Transverse colon (tissue), 4 donors: ENCODE data around the gene INKA2. TPM values are rescaled to one million over a fixed set of nuclear protein-coding genes. Genes with fewer than 3 reads are reported as not detected.

Source experiments
- DNase-seq: peaks from one replicate; pipeline ENCODE4 v3.0.0-alpha.2; 2019
- H3K27ac ChIP-seq, 4 donors: fragments of 200-600 bp; sonication (generic); 2 replicates each; pipeline ENCODE4 v1.5.1; 2016 to 2018; ENCODE audit warnings: inconsistent platforms in 4 of 4
- H3K27me3 ChIP-seq: fragments of 200-600 bp; sonication (generic); 2 replicates; pipeline ENCODE4 v1.5.1; 2017; ENCODE audit warnings: inconsistent platforms
- H3K36me3 ChIP-seq, 4 donors: fragments of 200-600 bp; sonication (generic); 2 replicates each; pipeline ENCODE4 v1.5.1; 2017 to 2019; ENCODE audit warnings: inconsistent platforms in 4 of 4
- H3K4me1 ChIP-seq, 4 donors: fragments of 200-600 bp; sonication (generic); 2 replicates each; pipeline ENCODE4 v1.5.1; 2017 to 2020; ENCODE audit warnings: inconsistent platforms in 4 of 4
- H3K4me3 ChIP-seq, 4 donors: fragments of 200-600 bp; sonication (generic); 1 replicate in 1 of 4; 2 replicates in 3 of 4; pipeline versions ENCODE4 v1.5.1 to v1.6.1; 2017 to 2019; ENCODE audit warnings: inconsistent platforms in 4 of 4
- H3K9me3 ChIP-seq, 2 donors: fragments of 200-600 bp; sonication (generic); 2 replicates each; pipeline ENCODE4 v1.5.1; 2017 to 2019; ENCODE audit warnings: inconsistent platforms in 2 of 2
- CTCF ChIP-seq, 5 experiments: fragments of 200-600 bp in 3 of 5; fragments of 450-650 bp in 2 of 5; sonication (generic) in 3 of 5; IDR thresholded peaks; 1 replicate in 2 of 5; 2 replicates in 3 of 5; pipeline ENCODE4 v1.5.1; 2016 to 2017; ENCODE audit warnings: antibody characterized with exemption in 5 of 5, inconsistent platforms in 3 of 5, mild to moderate bottlenecking in 2 of 5, moderate library complexity in 1 of 5
- EP300 ChIP-seq: sonication (generic); formaldehyde crosslinking; IDR thresholded peaks from one replicate; pipeline ENCODE4 v1.6.1; 2017; ENCODE audit warnings: antibody characterized with exemption, low read depth
- POLR2A ChIP-seq: fragments of 450-650 bp; IDR thresholded peaks from one replicate; pipeline ENCODE4 v1.6.1; 2016; ENCODE audit warnings: antibody characterized with exemption, mild to moderate bottlenecking, moderate library complexity
- POLR2AphosphoS5 ChIP-seq, 3 donors: sonication (generic); formaldehyde crosslinking; IDR thresholded peaks; one replicate each; pipeline ENCODE4 v1.6.1; 2016; ENCODE audit warnings: antibody characterized with exemption in 3 of 3
- WGBS, 2 donors: methylation state at CpG; one replicate each; pipeline ENCODE4 v1.1.5; 2018; ENCODE audit warnings: low coverage in 1 of 2; 5-methylcytosine and 5-hydroxymethylcytosine counted together
- in situ Hi-C, 4 donors: fragments of 200-750 bp; cut with MboI; loops; one replicate each; pipeline versions ENCODE4 v1.15.0 to v1.15.1; 2017; ENCODE audit warnings: low sequenced_read_pairs in 3 of 4, low pct_ligation_motif_present in 1 of 4, low pct_unique_long_range_greater_than_20kb in 1 of 4
- intact Hi-C: fragments of 100-400 bp; cut with DNase I; formaldehyde crosslinking; loops from one replicate; pipeline ENCODE4 v1.15.1; 2023; ENCODE audit warnings: low total_unique reads
- total RNA-seq, 4 donors: library from RNA; depleted of rRNA; stranded (reverse); fragments of >200 nt; gene quantifications; one replicate each; pipeline ENCODE4 v1.1.0, GENCODE V29; 2016

INKA2 gene
- total RNA-seq, 4 donors from 2014 or later: 1.8 to 2.7 TPM; not detected in 2

DNA sequence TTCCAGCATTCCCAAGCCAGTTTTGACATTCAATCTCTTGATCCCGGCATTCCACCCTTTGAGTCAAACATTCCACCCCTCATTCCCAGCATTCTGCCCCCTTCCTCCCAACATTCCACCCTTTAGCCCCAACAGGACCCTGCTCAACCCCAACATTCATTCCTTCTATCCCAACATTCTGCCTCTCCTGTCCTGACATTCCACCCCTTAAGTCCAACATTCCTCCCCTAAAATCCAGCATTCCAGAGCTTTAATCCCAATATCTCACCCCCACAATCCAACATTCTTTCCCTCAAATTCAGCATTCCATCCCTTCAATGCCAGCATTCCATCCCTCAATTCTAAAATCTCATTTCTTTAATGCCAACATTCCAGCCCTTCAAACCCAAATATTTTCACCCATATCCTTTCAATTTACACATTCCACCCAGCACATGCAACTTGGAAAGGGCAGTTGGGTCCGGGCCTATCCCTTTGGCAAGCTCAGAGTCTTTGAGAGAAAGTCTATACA is 39.4 kb upstream of the INKA2 start:
- WGBS, 2 donors: 40 to 80% methylated on average over 2 of the region's 2 CpGs
- H3K27ac ChIP-seq: no peak overlapping the region
- no peak overlapping the region for H3K4me3 ChIP-seq
- TF ChIP-seq POLR2AphosphoS5 (IDR thresholded peaks at IDR 0.05) (no peak), EP300 (no peak), POLR2A (no peak), CTCF (IDR thresholded peaks at IDR 0.05) (no peak)
- DNase-seq: no peak
- no peaks in the 10 kb centered on the region for H3K27me3 ChIP-seq
- no peaks in the 10 kb centered on the region for H3K36me3 ChIP-seq
- intact Hi-C loops: no loop called here
- H3K4me1 ChIP-seq: no peaks in the 10 kb centered on the region
- no peaks in the 10 kb centered on the region for H3K9me3 ChIP-seq
- in situ Hi-C loops: loop anchor here in 2 of 4 donors (25.0 kb wide), 2 partner anchors 541 to 559 kb away; partner anchors contain the start of gene CHI3L2 (in 1 of the 2)

DNA sequence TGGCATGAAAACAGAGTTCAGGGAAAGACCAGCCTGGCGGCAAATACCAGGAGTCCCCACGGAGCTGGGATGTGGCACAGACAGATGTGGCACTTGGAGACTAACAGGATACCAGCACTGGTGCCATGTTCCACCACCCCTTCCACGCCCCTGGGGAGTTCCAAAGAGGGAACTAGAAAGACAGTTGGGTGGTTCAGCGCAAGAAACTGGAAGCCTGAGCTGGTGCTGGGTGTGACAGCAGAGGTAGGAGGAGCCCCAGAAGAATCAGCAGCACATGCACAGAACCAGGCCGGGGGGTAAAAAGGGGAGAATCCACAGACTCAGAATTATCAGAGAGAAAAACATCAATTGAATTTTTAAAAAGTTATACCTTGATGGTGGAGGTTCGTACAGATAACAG is 38.9 kb upstream of the INKA2 start:
- Histone ChIP-seq H3K4me3 (no peak overlapping the region), H3K4me1 (no peaks in the 10 kb centered on the region), H3K36me3 (no peaks in the 10 kb centered on the region), H3K27ac (no peak overlapping the region), H3K9me3 (no peaks in the 10 kb centered on the region), H3K27me3 (no peaks in the 10 kb centered on the region)
- DNase-seq: no peak
- intact Hi-C loops (no loop called here), in situ Hi-C loops (loop anchor here in 2 of 4 donors (25.0 kb wide), 2 partner anchors 541 to 559 kb away; partner anchors contain the start of gene CHI3L2 (in 1 of the 2))
- 87% methylated on average over 4 to 6 of the region's 6 CpGs for WGBS, 2 donors
- TF ChIP-seq EP300 (no peak), CTCF (IDR thresholded peaks at IDR 0.05) (no peak), POLR2A (no peak), POLR2AphosphoS5 (IDR thresholded peaks at IDR 0.05) (no peak)

- in situ Hi-C loops: loop anchor here in 2 of 4 donors (25.0 kb wide), 2 partner anchors 540 to 560 kb away; partner anchors contain the start of gene CHI3L2 (in 1 of the 2)
- no peaks in the 10 kb centered on the region for H3K9me3 ChIP-seq
- no peak for DNase-seq
- no peaks in the 10 kb centered on the region for H3K4me1 ChIP-seq
- no peak overlapping the region for H3K4me3 ChIP-seq
- H3K27ac ChIP-seq: no peak overlapping the region
- TF ChIP-seq EP300 (no peak), CTCF (IDR thresholded peaks at IDR 0.05) (no peak), POLR2A (no peak), POLR2AphosphoS5 (IDR thresholded peaks at IDR 0.05) (no peak)
- no peaks in the 10 kb centered on the region for H3K36me3 ChIP-seq
- no peaks in the 10 kb centered on the region for H3K27me3 ChIP-seq
- 74 to 100% methylated on average over 1 of the region's 1 CpG for WGBS, 2 donors
- intact Hi-C loops: no loop called here
Measured at GRCh38 chr1:111777301-111777700, 38.1 kb upstream of the INKA2 start.

- in situ Hi-C loops: loop anchor here in 2 of 4 donors (25.0 kb wide), 2 partner anchors 540 to 560 kb away; partner anchors contain the start of gene CHI3L2 (in 1 of the 2)
- 88 to 93% methylated on average over 6 to 8 of the region's 8 CpGs for WGBS, 2 donors
- Histone ChIP-seq H3K27ac (no peak overlapping the region), H3K27me3 (no peaks in the 10 kb centered on the region), H3K36me3 (no peaks in the 10 kb centered on the region), H3K4me3 (no peak overlapping the region), H3K9me3 (no peaks in the 10 kb centered on the region), H3K4me1 (no peaks in the 10 kb centered on the region)
- intact Hi-C loops: no loop called here
- TF ChIP-seq EP300: no peak
- no peak for TF ChIP-seq POLR2A
- TF ChIP-seq CTCF (IDR thresholded peaks at IDR 0.05): no peak
- no peak for TF ChIP-seq POLR2AphosphoS5 (IDR thresholded peaks at IDR 0.05)
- no peak for DNase-seq
Measured at GRCh38 chr1:111776861-111777260, 37.7 kb upstream of the INKA2 start.
